GM21529 (cell line): ENCODE data around the gene PMF1.
"Not testable (repeated sequence)": the region's sequence is repeated elsewhere in the genome, so short reads cannot be mapped to it uniquely, and the experiment has no call there.

Source experiments
- ATAC-seq: cut with Tn5 transposase; IDR thresholded peaks from one replicate; pipeline ENCODE4 v1.9.1; 2021; ENCODE audit not compliant: unreplicated experiment

The PMF1 gene

GRCh38 chr1:156212833-156213643, at the start of gene PMF1:
Gene PMF1 (plus strand): TSS chr1:156213007. CDS start chr1:156213016, 9 bp downstream.
- ATAC-seq = peak; percentile 86

GRCh38 chr1:156163712-156164111, 49.1 kb upstream of the PMF1 start:
- no peak for ATAC-seq

GRCh38 chr1:156164125-156164831, 48.5 kb upstream of the PMF1 start:
- ATAC-seq = no peak

- no peak for ATAC-seq
These were observed 47.7 kb upstream of the PMF1 start for GRCh38 chr1:156165083-156165482.

GRCh38 chr1:156167536-156167935, 45.3 kb upstream of the PMF1 start:
- no peak for ATAC-seq

- ATAC-seq = no peak
These were observed 39.9 kb upstream of the PMF1 start for GRCh38 chr1:156172696-156173470.

- ATAC-seq = no peak
These were observed 36.1 kb upstream of the PMF1 start for GRCh38 chr1:156176610-156177210.

GRCh38 chr1:156177919-156178654, 34.7 kb upstream of the PMF1 start:
- ATAC-seq = no peak

- no peak for ATAC-seq
These were observed 32.3 kb upstream of the PMF1 start for GRCh38 chr1:156180471-156180870.

- ATAC-seq = not testable (repeated sequence)
These were observed 31.3 kb upstream of the PMF1 start for GRCh38 chr1:156181391-156181924.

GRCh38 chr1:156182010-156182779, 30.6 kb upstream of the PMF1 start:
- ATAC-seq = not testable (repeated sequence)

GRCh38 chr1:156186347-156187177, 26.2 kb upstream of the PMF1 start:
- ATAC-seq = not testable (repeated sequence)

GRCh38 chr1:156190265-156190664, 22.5 kb upstream of the PMF1 start:
- not testable (repeated sequence) for ATAC-seq

GRCh38 chr1:156191292-156191964, 21.4 kb upstream of the PMF1 start:
- no peak for ATAC-seq

- ATAC-seq = no peak
These were observed 19.7 kb upstream of the PMF1 start for GRCh38 chr1:156193208-156193487.

- peak; percentile 94 for ATAC-seq
These were observed 19.1 kb upstream of the PMF1 start, which contains the start of gene SLC25A44 for GRCh38 chr1:156193488-156194299. Gene SLC25A44 (plus strand): TSS chr1:156194104. CDS start chr1:156199848, 5,744 bp downstream.

GRCh38 chr1:156194300-156194652, 18.5 kb upstream of the PMF1 start:
- no peak for ATAC-seq
